ENCODE data around the gene OR14C36. TPM values are rescaled to one million over a fixed set of nuclear protein-coding genes. Genes with fewer than 3 reads are reported as not detected.

Gene OR14C36
- total RNA-seq, 1 experiment from 2014 or later = not detected

- H3K27me3 ChIP-seq (ENCODE audit: insufficient read depth, low read length) = no peaks in the 10 kb centered on the region
- no peak overlapping the region for H3K4ac ChIP-seq (ENCODE audit: low read depth, low read length)
- H2BK15ac ChIP-seq (ENCODE audit: low read depth, low read length) = no peak overlapping the region
- H4K5ac ChIP-seq (ENCODE audit: insufficient read length, low read depth, low read length) = no peak overlapping the region
- no peak overlapping the region for H3K9ac ChIP-seq (ENCODE audit: extremely low read depth, insufficient read length, low read length)
- H2BK12ac ChIP-seq (ENCODE audit: insufficient read length, low read depth, low read length) = no peak overlapping the region
- no peak overlapping the region for H3K14ac ChIP-seq (ENCODE audit: insufficient read depth, low read length)
- H3K4me3 Mint-ChIP-seq = no peak overlapping the region
- H4K20me1 ChIP-seq (ENCODE audit: control insufficient read depth, insufficient read depth, insufficient read length) = no peaks in the 10 kb centered on the region
- H3K23me2 ChIP-seq (ENCODE audit: insufficient read length, low read depth, low read length, poor library complexity, severe bottlenecking) = no peaks in the 10 kb centered on the region
- no peaks in the 10 kb centered on the region for H3K79me2 ChIP-seq (ENCODE audit: insufficient read depth, low read length)
- H3K4me1 ChIP-seq (ENCODE audit: insufficient read depth, low read length) = no peaks in the 10 kb centered on the region
- no peak overlapping the region for H2AFZ ChIP-seq (ENCODE audit: low read length)
- H3K9me3 Mint-ChIP-seq = peaks cover 85 to 95% of the 10 kb centered on the region in 2 experiments
- no peaks in the 10 kb centered on the region for H3K79me1 ChIP-seq (ENCODE audit: insufficient read depth, low read depth, low read length, poor library complexity, severe bottlenecking)
- no peak overlapping the region for H2BK5ac ChIP-seq (ENCODE audit: insufficient read length, low read length)
- no peak overlapping the region for H3K18ac ChIP-seq (ENCODE audit: insufficient read length, low read depth, low read length)
- H3K4me2 ChIP-seq (ENCODE audit: insufficient read depth, insufficient read length, low read length) = no peak overlapping the region
- H3T11ph ChIP-seq (ENCODE audit: low read length) = no peak overlapping the region
- H3K27ac ChIP-seq (ENCODE audit: insufficient read length, low read depth, low read length) = no peak overlapping the region
- H4K91ac ChIP-seq (ENCODE audit: insufficient read length, low read depth, low read length) = no peak overlapping the region
- TF ChIP-seq CTCF (conservative IDR thresholded peaks at IDR 0.05) = no peak
- no peak for DNase-seq
- H3K9me3 ChIP-seq (ENCODE audit: control insufficient read depth, low read depth, low read length) = peaks cover 73% of the 10 kb centered on the region
- no peak overlapping the region for H3K27ac Mint-ChIP-seq
- no peak overlapping the region for H2BK20ac ChIP-seq (ENCODE audit: low read depth, low read length, poor library complexity, severe bottlenecking)
- no peak overlapping the region for H2BK120ac ChIP-seq (ENCODE audit: low read depth, low read length, poor library complexity, severe bottlenecking)
- H2AK5ac ChIP-seq (ENCODE audit: insufficient read length, low read length) = no peak overlapping the region
- no peak overlapping the region for H3K56ac ChIP-seq (ENCODE audit: insufficient read length, low read depth, low read length)
- H4K8ac ChIP-seq (replicated peaks; ENCODE audit: insufficient read length, low read depth, low read length) = no peak overlapping the region
- no peaks in the 10 kb centered on the region; the same call in 1 of the 2 replicates for H3K27me3 Mint-ChIP-seq (ENCODE audit: low read depth)
- H3K4me1 Mint-ChIP-seq = no peaks in the 10 kb centered on the region
- H3K23ac ChIP-seq (ENCODE audit: insufficient read length, low read depth, low read length) = no peak overlapping the region
- peaks cover 0 to 29% (median 11%) of the 10 kb centered on the region in 3 experiments; a peak in 6 of 7 replicates for H3K36me3 Mint-ChIP-seq (ENCODE audit: insufficient read depth in 1 of 3, low read depth in 3 of 3)
These were observed 18.0 kb downstream of the OR14C36 start for GRCh38 chr1:248366609-248367008.
